A673 (cell line): ENCODE measurements around the gene ACADSB. TPM values are rescaled to one million over a fixed set of nuclear protein-coding genes. Genes with fewer than 3 reads are reported as not detected.

Experiments used
- BruUV-seq: library from RNA; stranded (reverse); fragments of 400-500 nt; replicated peaks from 2 replicates; lab custom pipeline; 2021; lab: Mats Ljungman, UMichigan
- CTCF ChIA-PET: fragments of 300-600 bp; sonication (Branson Sonifier 250); formaldehyde crosslinking; loops from one replicate; lab custom pipeline; 2022; ENCODE audit warnings: antibody characterized with exemption; lab: Charles Lee
- POLR2A ChIA-PET: fragments of 300-600 bp; sonication (Branson Sonifier 250); formaldehyde crosslinking; loops from one replicate; lab custom pipeline; 2022; ENCODE audit warnings: antibody characterized with exemption; ENCODE audit not compliant: low non-redundant PET; lab: Charles Lee
- DNase-seq: peaks from one replicate; pipeline ENCODE4 v3.0.0-alpha.2; 2015; ENCODE audit warnings: low spot score
- H3K27ac ChIP-seq: fragments of 200-600 bp; sonication (generic); 2 replicates; pipeline ENCODE4 v1.5.1; 2016; ENCODE audit warnings: mixed run types, low read depth, mild to moderate bottlenecking, mixed read lengths, antibody characterized with exemption, low read length; ENCODE audit not compliant: poor library complexity, severe bottlenecking
- H3K27me3 ChIP-seq: fragments of 200-600 bp; sonication (generic); replicated peaks from 2 replicates; pipeline ENCODE4 v1.6.1; 2017; ENCODE audit warnings: mixed run types, low read depth, mild to moderate bottlenecking, mixed read lengths, antibody characterized with exemption, low read length; ENCODE audit not compliant: insufficient read depth, poor library complexity
- H3K36me3 ChIP-seq: fragments of 200-600 bp; sonication (generic); 2 replicates; pipeline ENCODE4 v1.6.1; 2016; ENCODE audit warnings: mixed run types, mild to moderate bottlenecking, mixed read lengths, antibody characterized with exemption, low read length; ENCODE audit not compliant: insufficient read depth, poor library complexity, severe bottlenecking
- H3K4me1 ChIP-seq: fragments of 200-600 bp; sonication (generic); 2 replicates; pipeline ENCODE4 v1.6.1; 2017; ENCODE audit warnings: mixed run types, mild to moderate bottlenecking, mixed read lengths, antibody characterized with exemption, low read length; ENCODE audit not compliant: insufficient read depth, poor library complexity, severe bottlenecking
- H3K4me3 ChIP-seq: fragments of 200-600 bp; sonication (generic); 2 replicates; pipeline ENCODE4 v1.5.1; 2016; ENCODE audit warnings: low read depth, mixed run types, mild to moderate bottlenecking, mixed read lengths, low read length; ENCODE audit not compliant: poor library complexity, severe bottlenecking
- H3K9me3 ChIP-seq: fragments of 200-600 bp; sonication (generic); 2 replicates; pipeline ENCODE4 v1.6.1; 2016; ENCODE audit warnings: mixed run types, low read depth, mild to moderate bottlenecking, mixed read lengths, antibody characterized with exemption, low read length; ENCODE audit not compliant: poor library complexity, severe bottlenecking
- CTCF ChIP-seq: fragments of 300-800, 200-600 bp; sonication (generic); conservative IDR thresholded peaks from 2 replicates; pipeline ENCODE4 v1.5.1; 2017; ENCODE audit warnings: low read depth, mild to moderate bottlenecking, antibody characterized with exemption, low read length, moderate library complexity, mixed read lengths
- EZH2 ChIP-seq: fragments of 200-600 bp; sonication (generic); IDR thresholded peaks from 2 replicates; pipeline ENCODE4 v1.6.1; 2017; ENCODE audit warnings: borderline replicate concordance, low read depth, mild to moderate bottlenecking, mixed read lengths, antibody characterized with exemption, low read length; ENCODE audit not compliant: poor library complexity, severe bottlenecking
- intact Hi-C: fragments of 100-400 bp; cut with micrococcal nuclease; formaldehyde crosslinking; loops from one replicate; pipeline ENCODE4 v1.10.0; 2022; ENCODE audit not compliant: unreplicated experiment
- total RNA-seq: library from RNA; stranded (reverse); gene quantifications from 2 replicates; pipeline ENCODE4 v1.2.3, GENCODE V29; 2021

ACADSB gene
- total RNA-seq, 1 experiment from 2014 or later, result 20.4 TPM

- no peaks in the 10 kb centered on the region for H3K9me3 ChIP-seq
- POLR2A ChIA-PET, result no interaction called here
- no peaks in the 10 kb centered on the region for H3K36me3 ChIP-seq
- CTCF ChIA-PET, result no interaction called here
- DNase-seq, result no peak
- intact Hi-C loops, result no loop called here
- peaks cover 16% of the 10 kb centered on the region for H3K27me3 ChIP-seq
- no peak overlapping the region for H3K4me3 ChIP-seq
- H3K4me1 ChIP-seq, result no peaks in the 10 kb centered on the region
- TF ChIP-seq CTCF (no peak), EZH2 (no peak)
- H3K27ac ChIP-seq, result no peak overlapping the region
- BruUV-seq, result no TSS peak
These were observed 95.1 kb downstream of the ACADSB start for GRCh38 chr10:123103944-123104343.

Other genes with a start within 250 kb of the ACADSB start
- gene CUZD1, start 163.1 kb upstream of the ACADSB start, total RNA-seq, result 1.6 and 2.1 TPM in 2 replicates
- gene FAM24B, start 129.4 kb upstream of the ACADSB start, total RNA-seq, result 7.0 and 8.0 TPM in 2 replicates
- gene FAM24A, start 98.4 kb upstream of the ACADSB start, total RNA-seq, result not detected in 2 replicates
- 14.2 and 17.7 TPM in 2 replicates for gene C10orf88, start 54.8 kb upstream of the ACADSB start, total RNA-seq
- gene PSTK, start 28.6 kb upstream of the ACADSB start, total RNA-seq, result 4.5 and 5.7 TPM in 2 replicates
- gene IKZF5, start 211 bp upstream of the ACADSB start, total RNA-seq, result 13.8 and 14.4 TPM in 2 replicates
- gene HMX3, start 127.0 kb downstream of the ACADSB start, total RNA-seq, result 0.26 TPM in 1 of 2 replicates, not detected in the other
- not detected in 2 replicates for gene HMX2, start 139.1 kb downstream of the ACADSB start, total RNA-seq
- gene BUB3, start 145.4 kb downstream of the ACADSB start, total RNA-seq, result 196 and 207 TPM in 2 replicates